Activated CD4-positive, CD25-positive, alpha-beta regulatory T cell treated with anti-CD3 and anti-CD28 coated beads, Interleukin-2, amount 50 U/mL, for 24 hours (primary cell): ENCODE data around the gene ISLR.
A peak's percentile ranks its signal among the peaks of the same experiment; 100 is the strongest.

Experiments
- ATAC-seq, 2 donors: fragments of 150-1000 bp; cut with Tn5 transposase; one replicate each; pipeline ENCODE4 v1.10.0; 2021; ENCODE audit warnings: mild to moderate bottlenecking in 1 of 2, moderate library complexity in 1 of 2

The ISLR gene

GRCh38 chr15:74173380-74174218 is at the start of gene ISLR:
TSS of gene ISLR (plus strand) at chr15:74173710. CDS start at chr15:74174859, 1,149 bp downstream.
- no peak for ATAC-seq

GRCh38 chr15:74124196-74124595 is 49.3 kb upstream of the ISLR start:
- no peak for ATAC-seq

GRCh38 chr15:74124759-74125158 is 48.8 kb upstream of the ISLR start:
- no peak for ATAC-seq

- ATAC-seq, result peak; percentile 91 to 95
Measured at GRCh38 chr15:74127255-74127953, 46.1 kb upstream of the ISLR start.

- no peak for ATAC-seq
Measured at GRCh38 chr15:74127954-74128784, 45.3 kb upstream of the ISLR start.

GRCh38 chr15:74128785-74129585 is 44.5 kb upstream of the ISLR start:
- no peak for ATAC-seq

DNA sequence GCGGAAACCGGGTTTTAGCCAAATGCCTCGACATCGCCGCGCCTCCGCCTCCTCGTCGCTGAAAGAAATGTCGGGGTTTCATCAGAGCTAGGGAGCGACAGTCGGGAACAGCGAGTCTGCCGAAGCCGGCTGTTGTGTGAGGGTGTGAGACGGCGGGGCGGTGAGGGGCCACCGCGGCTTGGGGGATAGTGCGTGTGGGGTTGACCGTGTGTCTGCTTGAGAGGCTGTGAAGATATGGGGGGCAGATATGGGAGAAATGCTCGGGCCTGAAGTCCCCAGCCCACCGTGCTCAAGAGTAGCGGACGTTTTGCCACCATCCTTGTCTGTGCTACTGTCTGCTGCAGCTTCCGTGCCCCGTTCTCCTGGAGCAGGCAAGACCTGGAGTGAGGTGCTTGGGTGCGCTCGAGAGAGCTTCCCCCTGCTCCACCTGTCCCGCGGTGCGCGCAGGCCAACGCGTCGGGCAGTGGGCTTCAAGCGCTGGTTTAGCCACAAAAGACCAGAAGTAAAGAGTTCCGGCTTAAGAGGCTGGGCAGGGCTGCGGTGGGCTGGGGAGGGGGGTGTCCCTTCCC is 43.8 kb upstream of the ISLR start:
- ATAC-seq, result no peak

DNA sequence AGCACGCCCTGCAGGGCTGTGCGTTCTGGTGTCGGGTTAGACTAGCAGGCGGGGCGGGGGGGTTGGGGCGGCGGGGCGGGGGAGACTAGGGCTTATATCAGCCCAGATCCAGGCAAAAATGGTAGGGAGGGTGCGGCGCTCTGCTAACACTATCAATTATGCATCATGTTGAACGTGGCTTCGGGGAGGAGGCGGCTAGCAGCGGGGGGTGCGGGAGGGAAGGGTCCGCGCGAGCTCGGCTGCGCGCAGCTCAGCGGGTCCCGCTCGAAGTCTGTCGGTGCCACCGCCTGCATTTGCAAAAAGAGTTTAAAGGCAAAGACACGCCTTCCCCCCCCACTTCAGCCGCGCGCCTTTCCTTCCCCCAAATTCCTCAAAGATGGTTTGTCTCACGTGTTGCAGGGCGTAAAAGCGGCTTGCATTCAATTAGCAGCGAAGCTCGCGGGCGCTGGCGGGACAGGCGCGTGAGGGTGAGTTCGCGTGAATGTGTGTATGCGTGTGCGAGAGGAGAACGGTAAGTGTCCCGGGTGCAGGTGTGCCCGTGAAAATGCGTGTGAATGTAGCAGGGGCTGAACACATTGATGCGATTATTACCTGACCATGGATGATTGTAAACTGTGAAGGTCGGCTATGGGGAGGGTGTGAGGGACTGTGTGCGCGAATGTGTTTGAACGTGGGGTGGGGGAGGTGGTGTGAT is 43.2 kb upstream of the ISLR start, which contains the start of gene ISLR2:
ISLR2 (plus strand) TSS at position 432 of the 694 bp plus-strand sequence. CDS start 2,169 bp downstream, outside the sequence.
- no peak for ATAC-seq

- no peak for ATAC-seq
Measured at GRCh38 chr15:74130849-74131627, 42.5 kb upstream of the ISLR start.

DNA sequence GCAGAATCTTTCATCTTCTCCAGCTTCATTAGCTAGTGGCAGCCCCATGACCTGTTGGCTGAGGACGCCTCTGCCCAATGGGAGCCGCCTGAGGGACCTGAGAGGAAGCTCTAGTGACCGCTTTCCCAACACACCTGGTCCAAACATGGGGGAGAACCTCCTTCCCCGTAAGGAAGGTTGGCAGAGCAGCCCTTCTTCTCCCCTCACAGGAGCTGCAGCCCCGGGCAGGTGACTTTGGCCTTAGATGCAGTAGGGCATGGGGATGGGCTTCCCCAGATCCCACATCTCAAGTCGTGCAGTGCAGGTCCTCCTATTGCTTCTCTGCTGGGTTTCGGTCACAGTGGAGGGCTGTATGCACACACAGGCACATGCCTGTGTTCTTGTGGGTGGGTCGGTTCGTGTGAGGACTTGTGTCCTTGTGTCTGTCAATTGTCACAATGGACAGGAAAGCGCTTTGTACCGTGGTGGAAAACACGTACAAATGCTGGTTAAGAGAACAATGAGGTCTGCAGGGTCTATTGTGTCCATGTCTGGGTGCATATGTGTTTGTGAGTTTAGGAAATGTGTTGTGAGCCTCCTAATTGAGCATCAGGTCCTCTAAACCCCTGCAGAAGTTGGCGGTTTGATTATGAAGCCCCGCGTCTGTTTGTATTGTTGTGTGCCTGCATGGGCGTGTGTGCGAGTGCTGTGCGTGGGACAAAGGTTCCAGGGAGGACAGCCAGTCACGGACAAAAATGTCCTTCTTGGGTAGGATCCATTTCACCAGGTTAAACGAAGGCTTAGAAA is 41.7 kb upstream of the ISLR start:
- no peak for ATAC-seq

DNA sequence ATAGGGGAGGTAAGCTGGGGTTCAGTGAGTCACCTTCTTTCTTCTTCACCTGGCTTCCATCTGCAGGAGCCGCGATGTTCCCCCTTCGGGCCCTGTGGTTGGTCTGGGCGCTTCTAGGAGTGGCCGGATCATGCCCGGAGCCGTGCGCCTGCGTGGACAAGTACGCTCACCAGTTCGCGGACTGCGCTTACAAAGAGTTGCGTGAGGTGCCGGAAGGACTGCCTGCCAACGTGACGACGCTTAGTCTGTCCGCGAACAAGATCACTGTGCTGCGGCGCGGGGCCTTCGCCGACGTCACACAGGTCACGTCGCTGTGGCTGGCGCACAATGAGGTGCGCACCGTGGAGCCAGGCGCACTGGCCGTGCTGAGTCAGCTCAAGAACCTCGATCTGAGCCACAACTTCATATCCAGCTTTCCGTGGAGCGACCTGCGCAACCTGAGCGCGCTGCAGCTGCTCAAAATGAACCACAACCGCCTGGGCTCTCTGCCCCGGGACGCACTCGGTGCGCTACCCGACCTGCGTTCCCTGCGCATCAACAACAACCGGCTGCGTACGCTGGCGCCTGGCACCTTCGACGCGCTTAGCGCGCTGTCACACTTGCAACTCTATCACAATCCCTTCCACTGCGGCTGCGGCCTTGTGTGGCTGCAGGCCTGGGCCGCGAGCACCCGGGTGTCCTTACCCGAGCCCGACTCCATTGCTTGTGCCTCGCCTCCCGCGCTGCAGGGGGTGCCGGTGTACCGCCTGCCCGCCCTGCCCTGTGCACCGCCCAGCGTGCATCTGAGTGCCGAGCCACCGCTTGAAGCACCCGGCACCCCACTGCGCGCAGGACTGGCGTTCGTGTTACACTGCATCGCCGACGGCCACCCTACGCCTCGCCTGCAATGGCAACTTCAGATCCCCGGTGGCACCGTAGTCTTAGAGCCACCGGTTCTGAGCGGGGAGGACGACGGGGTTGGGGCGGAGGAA is 40.5 kb upstream of the ISLR start:
- ATAC-seq, result no peak

- ATAC-seq, result no peak
Measured at GRCh38 chr15:74133694-74134386, 39.7 kb upstream of the ISLR start.

DNA sequence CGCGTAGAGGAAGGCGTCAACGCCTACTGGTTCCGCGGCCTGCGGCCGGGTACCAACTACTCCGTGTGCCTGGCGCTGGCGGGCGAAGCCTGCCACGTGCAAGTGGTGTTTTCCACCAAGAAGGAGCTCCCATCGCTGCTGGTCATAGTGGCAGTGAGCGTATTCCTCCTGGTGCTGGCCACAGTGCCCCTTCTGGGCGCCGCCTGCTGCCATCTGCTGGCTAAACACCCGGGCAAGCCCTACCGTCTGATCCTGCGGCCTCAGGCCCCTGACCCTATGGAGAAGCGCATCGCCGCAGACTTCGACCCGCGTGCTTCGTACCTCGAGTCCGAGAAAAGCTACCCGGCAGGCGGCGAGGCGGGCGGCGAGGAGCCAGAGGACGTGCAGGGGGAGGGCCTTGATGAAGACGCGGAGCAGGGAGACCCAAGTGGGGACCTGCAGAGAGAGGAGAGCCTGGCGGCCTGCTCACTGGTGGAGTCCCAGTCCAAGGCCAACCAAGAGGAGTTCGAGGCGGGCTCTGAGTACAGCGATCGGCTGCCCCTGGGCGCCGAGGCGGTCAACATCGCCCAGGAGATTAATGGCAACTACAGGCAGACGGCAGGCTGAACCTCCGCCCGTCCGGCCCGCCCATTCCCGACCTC is 39.0 kb upstream of the ISLR start:
- ATAC-seq, result no peak

DNA sequence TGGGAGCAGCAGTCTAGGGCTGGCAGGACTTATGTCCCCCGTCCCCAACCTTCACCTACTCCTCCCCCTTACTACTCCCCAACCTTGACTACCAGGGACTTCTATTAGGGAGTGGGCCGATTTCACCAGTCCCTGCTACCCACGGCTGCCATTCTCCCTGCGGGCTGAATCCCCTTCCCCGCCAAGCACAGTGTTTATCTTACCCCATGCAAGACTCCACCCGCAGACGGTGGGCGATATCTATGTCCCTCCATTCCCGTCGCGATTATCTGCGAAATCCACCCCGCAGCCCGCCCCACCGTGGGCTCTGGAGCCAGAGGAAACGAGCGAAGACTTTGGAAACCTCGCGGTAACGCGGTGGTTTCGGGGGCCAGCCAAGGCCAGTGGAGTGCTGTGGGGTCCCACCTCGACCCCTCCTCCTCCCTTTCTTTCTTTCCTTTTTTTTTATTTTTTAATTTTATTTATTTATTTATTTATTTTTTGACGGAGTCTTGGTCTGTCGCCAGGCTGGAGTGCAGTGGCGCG is 38.4 kb upstream of the ISLR start:
- no peak for ATAC-seq

DNA sequence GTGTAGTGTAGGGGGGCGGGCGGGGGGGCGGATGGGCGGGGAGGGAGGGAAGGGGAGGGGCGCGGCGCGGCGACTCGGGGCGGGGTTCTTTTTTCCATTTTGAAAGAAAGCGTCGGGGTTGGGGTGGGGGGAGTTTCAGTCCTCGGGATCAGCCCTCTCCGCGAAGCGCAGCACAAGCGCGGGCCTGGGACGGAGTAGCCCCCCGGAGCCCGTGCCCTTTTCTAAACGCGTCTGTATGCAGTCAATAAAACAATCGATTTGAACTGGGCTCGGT is 37.0 kb upstream of the ISLR start:
- no peak for ATAC-seq

- ATAC-seq, result no peak
Measured at GRCh38 chr15:74136814-74137536, 36.5 kb upstream of the ISLR start.

DNA sequence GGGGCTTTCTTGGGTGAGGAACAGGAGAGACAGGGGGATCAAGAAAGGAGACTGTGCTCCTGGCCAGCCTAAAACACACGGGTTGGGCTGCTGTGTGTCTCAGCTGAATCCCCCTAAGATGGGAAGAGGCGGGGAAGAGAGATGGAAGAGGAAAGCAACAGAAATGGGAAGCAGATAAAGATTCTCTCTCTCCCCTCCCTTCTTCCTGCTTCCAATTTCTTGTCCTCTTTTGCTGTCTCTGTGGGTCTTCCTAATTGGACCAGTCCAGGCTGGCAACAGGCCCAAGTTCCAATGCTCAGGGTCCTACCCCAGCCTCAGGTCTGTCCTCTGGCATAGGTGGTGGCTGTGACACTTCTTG is 36.0 kb upstream of the ISLR start:
- ATAC-seq, result no peak
